IMR-90 (cell line): ENCODE measurements around the gene PALMD. TPM values are rescaled to one million over a fixed set of nuclear protein-coding genes. Genes with fewer than 3 reads are reported as not detected.

Experiments
- ATAC-seq: fragments of 200-7000 bp; cut with Tn5 transposase; 2 replicates; pipeline ENCODE4 v1.9.1; 2020; ENCODE audit warnings: low read depth, mild to moderate bottlenecking, moderate library complexity
- BruUV-seq: library from RNA; stranded (reverse); fragments of 400-500 nt; replicated peaks from 2 replicates; lab custom pipeline; 2021; lab: Mats Ljungman, UMichigan
- CTCF ChIA-PET: fragments of 300-600 bp; formaldehyde crosslinking; extraction: SDS; loops from one replicate; lab custom pipeline; 2021; ENCODE audit warnings: antibody characterized with exemption; lab: Yijun Ruan, JAX
- POLR2A ChIA-PET: fragments of 300-600 bp; sonication (Branson Sonifier 250); formaldehyde crosslinking; loops from one replicate; lab custom pipeline; 2022; ENCODE audit warnings: antibody characterized with exemption; ENCODE audit not compliant: unreplicated experiment; lab: Charles Lee
- DNase-seq: peaks from one replicate; pipeline ENCODE4 v3.0.0; 2013
- H2AFZ ChIP-seq: replicated peaks from 2 replicates; pipeline ENCODE3; 2013; ENCODE audit warnings: low read length, mild to moderate bottlenecking; ENCODE audit not compliant: poor library complexity
- H2AK5ac ChIP-seq: 2 replicates; pipeline ENCODE4 v1.6.1; 2013; ENCODE audit warnings: low read depth, low read length, inconsistent platforms
- H2AK9ac ChIP-seq: replicated peaks from 2 replicates; pipeline ENCODE3; 2013; ENCODE audit warnings: mild to moderate bottlenecking, low read depth, low read length, moderate library complexity; ENCODE audit not compliant: poor library complexity
- H2BK120ac ChIP-seq: 2 replicates; pipeline ENCODE4 v1.6.1; 2013; ENCODE audit warnings: low read depth, low read length, inconsistent platforms
- H2BK15ac ChIP-seq: 3 replicates; pipeline ENCODE4 v1.6.1; 2013; ENCODE audit warnings: low read depth, low read length, inconsistent platforms
- H2BK20ac ChIP-seq: 2 replicates; pipeline ENCODE4 v1.6.1; 2013; ENCODE audit warnings: low read depth, mild to moderate bottlenecking, inconsistent platforms, low read length, moderate library complexity
- H2BK5ac ChIP-seq: 2 replicates; pipeline ENCODE4 v1.6.1; 2013; ENCODE audit warnings: mild to moderate bottlenecking, low read depth, low read length, inconsistent platforms; ENCODE audit not compliant: poor library complexity, severe bottlenecking
- H3K14ac ChIP-seq: replicated peaks from 2 replicates; pipeline ENCODE4 v1.6.1; 2013; ENCODE audit warnings: low read depth, low read length, inconsistent platforms
- H3K18ac ChIP-seq: 2 replicates; pipeline ENCODE4 v1.6.1; 2013; ENCODE audit warnings: low read depth, low read length, control low read depth
- H3K23ac ChIP-seq: 2 replicates; pipeline ENCODE4 v1.6.1; 2013; ENCODE audit warnings: low read depth, low read length, inconsistent platforms
- H3K27ac ChIP-seq: 2 replicates; pipeline ENCODE4 v1.5.1; 2013; ENCODE audit warnings: mild to moderate bottlenecking, control low read depth, low read length; ENCODE audit not compliant: insufficient read depth
- H3K27me3 ChIP-seq: 2 replicates; pipeline ENCODE4 v1.6.1; 2013; ENCODE audit warnings: low read length; ENCODE audit not compliant: control insufficient read depth, insufficient read depth
- H3K36me3 ChIP-seq: 2 replicates; pipeline ENCODE4 v1.6.1; 2013; ENCODE audit warnings: low read length, mixed read lengths; ENCODE audit not compliant: control insufficient read depth, insufficient read depth
- H3K4ac ChIP-seq: 2 replicates; pipeline ENCODE4 v1.6.1; 2013; ENCODE audit warnings: low read depth, low read length, inconsistent platforms
- H3K4me1 ChIP-seq: 2 replicates; pipeline ENCODE4 v1.6.1; 2013; ENCODE audit warnings: low read length, mixed read lengths; ENCODE audit not compliant: control insufficient read depth, insufficient read depth
- H3K4me2 ChIP-seq: 2 replicates; pipeline ENCODE4 v1.6.1; 2013; ENCODE audit warnings: low read depth, mild to moderate bottlenecking, control low read depth, low read length, moderate library complexity
- H3K4me3 ChIP-seq: 2 replicates; pipeline ENCODE4 v1.5.1; 2013; ENCODE audit warnings: low read depth, mild to moderate bottlenecking, control low read depth, low read length, moderate library complexity; ENCODE audit not compliant: insufficient read depth
- H3K56ac ChIP-seq: 2 replicates; pipeline ENCODE4 v1.6.1; 2013; ENCODE audit warnings: low read length, inconsistent platforms; ENCODE audit not compliant: insufficient read depth; ENCODE audit errors: extremely low read depth
- H3K79me1 ChIP-seq, 2 experiments: 2 replicates each; pipeline ENCODE4 v1.6.1; 2013; ENCODE audit warnings: low read length in 2 of 2, inconsistent platforms in 1 of 2, low read depth in 1 of 2
- H3K9ac ChIP-seq: 2 replicates; pipeline ENCODE4 v1.6.1; 2013; ENCODE audit warnings: low read depth, low read length, control low read depth
- H3K9me1 ChIP-seq: 2 replicates; pipeline ENCODE4 v1.6.1; 2013; ENCODE audit warnings: low read length, inconsistent platforms; ENCODE audit not compliant: insufficient read depth
- H3K9me3 ChIP-seq: 2 replicates; pipeline ENCODE4 v1.6.1; 2013; ENCODE audit warnings: low read length; ENCODE audit not compliant: control insufficient read depth, insufficient read depth
- H4K20me1 ChIP-seq: 2 replicates; pipeline ENCODE4 v1.6.1; 2013; ENCODE audit warnings: low read length, inconsistent platforms; ENCODE audit not compliant: insufficient read depth
- H4K5ac ChIP-seq: 2 replicates; pipeline ENCODE4 v1.6.1; 2013; ENCODE audit warnings: mild to moderate bottlenecking, low read depth, low read length, control low read depth
- H4K8ac ChIP-seq, 2 experiments: 2 replicates each; pipeline ENCODE4 v1.6.1; 2013; ENCODE audit warnings: low read depth in 2 of 2, low read length in 2 of 2, control low read depth in 1 of 2, inconsistent platforms in 1 of 2
- H4K91ac ChIP-seq: 2 replicates; pipeline ENCODE4 v1.6.1; 2013; ENCODE audit warnings: low read depth, low read length, inconsistent platforms; ENCODE audit not compliant: insufficient read depth
- ELK1 ChIP-seq: fragments of 150-350 bp; IDR thresholded peaks from 2 replicates; pipeline ENCODE4 v1.6.1; 2016; ENCODE audit warnings: low read depth, mild to moderate bottlenecking, low read length, moderate library complexity, borderline replicate concordance
- FOS ChIP-seq: fragments of 150-350 bp; IDR thresholded peaks from 2 replicates; pipeline ENCODE4 v1.6.1; 2016; ENCODE audit warnings: low read depth, low read length
- MAFK ChIP-seq: IDR thresholded peaks from 2 replicates; pipeline ENCODE4 v1.6.1; 2012; ENCODE audit warnings: low read depth, low read length, improper control_type of control experiment
- MXI1 ChIP-seq: IDR thresholded peaks from 2 replicates; pipeline ENCODE4 v1.6.1; 2012; ENCODE audit warnings: low read depth, mild to moderate bottlenecking, low read length, moderate library complexity, borderline replicate concordance
- POLR2A ChIP-seq: IDR thresholded peaks from 2 replicates; pipeline ENCODE4 v1.6.1; 2012; ENCODE audit warnings: mild to moderate bottlenecking, low read depth, low read length
- RAD21 ChIP-seq: IDR thresholded peaks from 2 replicates; pipeline ENCODE4 v1.6.1; 2012; ENCODE audit warnings: low read length, improper control_type of control experiment
- RFX5 ChIP-seq: IDR thresholded peaks from 2 replicates; pipeline ENCODE4 v1.8.0; 2012; ENCODE audit warnings: low read depth, mild to moderate bottlenecking, low read length, moderate library complexity
- SMC3 ChIP-seq: fragments of 150-350 bp; IDR thresholded peaks from 2 replicates; pipeline ENCODE4 v1.6.1; 2016; ENCODE audit warnings: low read depth, mild to moderate bottlenecking, antibody characterized with exemption, low read length, moderate library complexity
- USF2 ChIP-seq: fragments of 150-350 bp; IDR thresholded peaks from 2 replicates; pipeline ENCODE4 v1.6.1; 2017; ENCODE audit warnings: mild to moderate bottlenecking, antibody characterized with exemption, low read length, low read depth
- WGBS, 2 experiments: methylation state at CpG; one replicate each; pipeline versions ENCODE4 v1.1.5 to v1.1.7; 2013; ENCODE audit warnings: missing lambda C conversion rate in 2 of 2; ENCODE audit not compliant: insufficient read length in 1 of 2; ENCODE audit errors: extremely low coverage in 2 of 2; 5-methylcytosine and 5-hydroxymethylcytosine counted together
- dilution Hi-C: fragments of 300-500 bp; cut with HindIII; formaldehyde crosslinking; loops from one replicate; pipeline ENCODE4 v1.14.3; 2018; ENCODE audit warnings: low sequenced_read_pairs; ENCODE audit not compliant: unreplicated experiment
- in situ Hi-C: fragments of 300-500 bp; cut with MboI; formaldehyde crosslinking; loops from 3 replicates; pipeline ENCODE4 v1.14.3; 2019; ENCODE audit warnings: low sequenced_read_pairs, inconsistent platforms, mixed read lengths
- intact Hi-C: fragments of 100-400 bp; cut with micrococcal nuclease; formaldehyde crosslinking; loops from 2 replicates; pipeline ENCODE4 v1.10.0; 2022
- polyA plus RNA-seq, 3 experiments: library from polyadenylated mRNA; depleted of rRNA; stranded (reverse); fragments of >200 nt; gene quantifications; 2 replicates each; pipeline ENCODE4 v1.2.3, GENCODE V29; 2012; ENCODE audit warnings: low replicate concordance in 1 of 3
- total RNA-seq: library from RNA; depleted of rRNA; stranded (reverse); fragments of >200 nt; gene quantifications from 2 replicates; pipeline ENCODE4 v1.2.3, GENCODE V29; 2012

The PALMD gene
- total and polyA plus RNA-seq, 2 of the 4 experiments (the other 2 are of a cell fraction) = 0.51 to 0.72 TPM

GRCh38 chr1:99685516-99686180 is 39.7 kb downstream of the PALMD start (continued):
- TF ChIP-seq RAD21 = peak; percentile 41
- TF ChIP-seq MAFK = no peak
- no peak for TF ChIP-seq POLR2A

GRCh38 chr1:99691175-99691574 is 45.3 kb downstream of the PALMD start:
- no peak overlapping the region for H4K5ac ChIP-seq
- no peak overlapping the region for H2BK20ac ChIP-seq
- H3K56ac ChIP-seq = 0 out of 2 replicates have a peak overlapping the region, but pooled peaks have one; percentile 3
- no peak overlapping the region; the same call in 1 of the 2 replicates for H3K23ac ChIP-seq
- no TSS peak for BruUV-seq
- no peak overlapping the region for H2BK5ac ChIP-seq
- H3K9me3 ChIP-seq = no peaks in the 10 kb centered on the region
- no peak overlapping the region for H4K8ac ChIP-seq
- no peaks in the 10 kb centered on the region for H3K79me1 ChIP-seq
- H3K27me3 ChIP-seq = no peaks in the 10 kb centered on the region
- no peak overlapping the region for H3K27ac ChIP-seq
- no peak overlapping the region for H2BK120ac ChIP-seq
- no CpG with 5 or more reads among the region's 2 CpGs for WGBS, 2 experiments
- no peaks in the 10 kb centered on the region for H4K20me1 ChIP-seq
- H3K4me1 ChIP-seq = no peaks in the 10 kb centered on the region
- dilution Hi-C loops (no loop called here), intact Hi-C loops (no loop called here), in situ Hi-C loops (loop anchor here (5.0 kb wide), 1 partner anchor 514 kb away; no protein-coding TSS in a partner anchor)
- no peak overlapping the region for H3K4me2 ChIP-seq
- H3K9me1 ChIP-seq = no peaks in the 10 kb centered on the region
- no peak overlapping the region for H3K18ac ChIP-seq
- no peak overlapping the region for H3K9ac ChIP-seq
- H3K36me3 ChIP-seq = no peaks in the 10 kb centered on the region
- H2BK15ac ChIP-seq = no peak overlapping the region
- CTCF ChIA-PET = no interaction called here
- TF ChIP-seq RAD21 (no peak), ELK1 (no peak), SMC3 (no peak), MXI1 (no peak), FOS (no peak), USF2 (no peak), RFX5 (no peak)
- H3K4ac ChIP-seq = no peak overlapping the region
- DNase-seq = no peak
- H3K4me3 ChIP-seq = no peak overlapping the region
- no peak overlapping the region for H3K14ac ChIP-seq
- no peak overlapping the region for H2AK9ac ChIP-seq
- ATAC-seq = no peak
- H4K91ac ChIP-seq = no peak overlapping the region
- POLR2A ChIA-PET = no interaction called here
- H2AK5ac ChIP-seq = no peak overlapping the region
- no peak overlapping the region for H2AFZ ChIP-seq
